GM12878 (cell line): ENCODE data around the gene ABCB4. TPM values are rescaled to one million over a fixed set of nuclear protein-coding genes. Genes with fewer than 3 reads are reported as not detected.

Experiments used
- ATAC-seq: fragments of 200-7000 bp; cut with Tn5 transposase; 3 replicates; pipeline ENCODE4 v1.9.1; 2020; ENCODE audit warnings: mild to moderate bottlenecking, moderate library complexity
- BruUV-seq: library from RNA; stranded (reverse); fragments of 400-500 nt; replicated peaks from 2 replicates; lab custom pipeline; 2021; lab: Mats Ljungman, UMichigan
- CTCF ChIA-PET: fragments of 300-600 bp; sonication (Branson Sonifier 250); formaldehyde crosslinking; extraction: SDS; loops from one replicate; lab custom pipeline; 2021; ENCODE audit warnings: inconsistent platforms; lab: Yijun Ruan, JAX
- POLR2A ChIA-PET: fragments of 350-600 bp; formaldehyde crosslinking; extraction: SDS; loops from one replicate; lab custom pipeline; 2021; ENCODE audit warnings: inconsistent platforms; lab: Charles Lee
- RAD21 ChIA-PET: fragments of 300-600 bp; sonication (Branson Sonifier 250); formaldehyde crosslinking; loops from one replicate; lab custom pipeline; 2023; ENCODE audit warnings: antibody characterized with exemption; ENCODE audit not compliant: unreplicated experiment; lab: Charles Lee
- SMC1A ChIA-PET: fragments of 300-600 bp; sonication (Branson Sonifier 250); formaldehyde crosslinking; loops from one replicate; lab custom pipeline; 2023; ENCODE audit not compliant: unreplicated experiment, uncharacterized antibody; lab: Charles Lee
- DNase-seq: peaks from one replicate; pipeline ENCODE4 v3.0.0-alpha.2; 2011; ENCODE audit warnings: low read depth, low spot score
- FAIRE-seq: peaks from 3 replicates; lab custom pipeline; 2011; peaks lifted over from hg19 to GRCh38; lab: Jason Lieb, UNC
- H2AFZ ChIP-seq: 2 replicates; pipeline ENCODE4 v1.6.0; 2011; ENCODE audit warnings: low read depth, low read length, control low read depth; ENCODE audit not compliant: control insufficient read depth
- H3K27ac ChIP-seq: 2 replicates; pipeline ENCODE4 v1.5.1; 2011; ENCODE audit warnings: control low read depth; ENCODE audit not compliant: control insufficient read depth, insufficient read depth
- H3K27me3 ChIP-seq, 2 experiments: replicated peaks in 1 of 2; 2 replicates each; pipeline versions ENCODE4 v1.6.0 to v1.6.1; 2011; ENCODE audit warnings: low read length in 1 of 2; ENCODE audit not compliant: control insufficient read depth in 2 of 2, insufficient read depth in 2 of 2
- H3K36me3 ChIP-seq, 2 experiments: 2 replicates each; pipeline ENCODE4 v1.5.1; 2011; ENCODE audit warnings: low read length in 1 of 2; ENCODE audit not compliant: control insufficient read depth in 2 of 2, insufficient read depth in 2 of 2
- H3K4me1 ChIP-seq: 2 replicates; pipeline ENCODE4 v1.6.1; 2011; ENCODE audit warnings: mild to moderate bottlenecking, low read length, moderate library complexity, mixed read lengths; ENCODE audit not compliant: control insufficient read depth, insufficient read depth
- H3K4me2 ChIP-seq: 2 replicates; pipeline ENCODE4 v1.6.0; 2011; ENCODE audit warnings: control low read depth; ENCODE audit not compliant: control insufficient read depth, insufficient read depth
- H3K4me3 ChIP-seq: fragments of 200-600 bp; sonication (generic); 2 replicates; pipeline ENCODE4 v1.5.1; 2016
- H3K79me2 ChIP-seq: 2 replicates; pipeline ENCODE4 v1.6.0; 2011; ENCODE audit warnings: low read length; ENCODE audit not compliant: control insufficient read depth, insufficient read depth
- H3K9ac ChIP-seq: 2 replicates; pipeline ENCODE4 v1.8.0; 2011; ENCODE audit warnings: low read length, control low read depth, mixed read lengths; ENCODE audit not compliant: control insufficient read depth, insufficient read depth
- H3K9me3 ChIP-seq: replicated peaks from 3 replicates; pipeline ENCODE4 v1.5.1; 2011; ENCODE audit warnings: mild to moderate bottlenecking, low read length; ENCODE audit not compliant: control insufficient read depth, insufficient read depth
- H4K20me1 ChIP-seq: 2 replicates; pipeline ENCODE4 v1.6.0; 2011; ENCODE audit not compliant: control insufficient read depth, insufficient read depth
- CEBPZ ChIP-seq: fragments of 150-350 bp; IDR thresholded peaks from 2 replicates; pipeline ENCODE4 v1.6.1; 2016; ENCODE audit warnings: low read depth, low read length
- CREB1 ChIP-seq: IDR thresholded peaks from 2 replicates; pipeline ENCODE4 v1.6.1; 2012; ENCODE audit warnings: low read depth, mild to moderate bottlenecking, inconsistent platforms
- EP300 ChIP-seq, 2 experiments: fragments of 150-350 bp in 1 of 2; IDR thresholded peaks; 2 replicates each; pipeline ENCODE4 v1.6.1; 2011 to 2012; ENCODE audit warnings: low read depth in 2 of 2, low read length in 2 of 2, borderline replicate concordance in 1 of 2, improper control_type of control experiment in 1 of 2, inconsistent platforms in 1 of 2; ENCODE audit not compliant: control insufficient read depth in 1 of 2
- FOXK2 ChIP-seq: fragments of 450-650 bp; IDR thresholded peaks from 2 replicates; pipeline ENCODE4 v1.6.1; 2017; ENCODE audit warnings: mild to moderate bottlenecking, moderate library complexity
- GABPA ChIP-seq: IDR thresholded peaks from 2 replicates; pipeline ENCODE4 v1.6.1; 2014; ENCODE audit warnings: antibody characterized with exemption, low read depth, mild to moderate bottlenecking, inconsistent platforms
- HDGF ChIP-seq: fragments of 450-650 bp; IDR thresholded peaks from 2 replicates; pipeline ENCODE4 v1.6.1; 2016; ENCODE audit warnings: antibody characterized with exemption
- LARP7 ChIP-seq: fragments of 450-650 bp; IDR thresholded peaks from 2 replicates; pipeline ENCODE4 v1.6.1; 2017; ENCODE audit warnings: mild to moderate bottlenecking
- NBN ChIP-seq: fragments of 450-650 bp; IDR thresholded peaks from 2 replicates; pipeline ENCODE4 v1.6.1; 2016
- PAX8 ChIP-seq: fragments of 450-650 bp; IDR thresholded peaks from 2 replicates; pipeline ENCODE4 v1.6.1; 2017; ENCODE audit warnings: mild to moderate bottlenecking, moderate library complexity
- PBX3 ChIP-seq: IDR thresholded peaks from 2 replicates; pipeline ENCODE4 v1.6.1; 2011; ENCODE audit warnings: mild to moderate bottlenecking, low read depth, low read length, moderate library complexity; ENCODE audit not compliant: insufficient replicate concordance
- RAD51 ChIP-seq: fragments of 450-650 bp; IDR thresholded peaks from 2 replicates; pipeline ENCODE4 v1.6.1; 2016; ENCODE audit warnings: moderate library complexity, mild to moderate bottlenecking, inconsistent platforms
- RCOR1 ChIP-seq: conservative IDR thresholded peaks from 2 replicates; pipeline ENCODE4 v1.6.1; 2012; ENCODE audit warnings: low read depth, low read length, improper control_type of control experiment
- SMAD5 ChIP-seq: IDR thresholded peaks from 2 replicates; pipeline ENCODE4 v1.6.1; 2016; ENCODE audit warnings: antibody characterized with exemption, low read depth
- TCF12 ChIP-seq: IDR thresholded peaks from 2 replicates; pipeline ENCODE4 v1.6.1; 2011; ENCODE audit warnings: low read depth, mild to moderate bottlenecking, low read length
- WRNIP1 ChIP-seq: IDR thresholded peaks from 2 replicates; pipeline ENCODE4 v1.6.1; 2011; ENCODE audit warnings: low read depth, low read length, improper control_type of control experiment, borderline replicate concordance
- ZBTB11 ChIP-seq: fragments of 450-650 bp; formaldehyde crosslinking; IDR thresholded peaks from 2 replicates; pipeline ENCODE4 v1.5.0; 2022; ENCODE audit warnings: mild to moderate bottlenecking, missing genetic modification characterization
- ZNF24 ChIP-seq: fragments of 450-650 bp; IDR thresholded peaks from 2 replicates; pipeline ENCODE4 v1.6.1; 2017; ENCODE audit warnings: antibody characterized with exemption, mild to moderate bottlenecking
- ZNF622 ChIP-seq: fragments of 450-650 bp; IDR thresholded peaks from 2 replicates; pipeline ENCODE4 v1.6.1; 2017; ENCODE audit warnings: mild to moderate bottlenecking, inconsistent platforms
- WGBS: methylation state at CpG from one replicate; pipeline ENCODE4 v1.1.6; 2016; ENCODE audit warnings: low lambda C conversion rate; ENCODE audit not compliant: insufficient replicate concordance, insufficient coverage; ENCODE audit errors: missing lambda C conversion rate; 5-methylcytosine and 5-hydroxymethylcytosine counted together
- in situ Hi-C: fragments of 300-500 bp; cut with MboI; formaldehyde crosslinking; loops from 9 replicates; pipeline ENCODE4 v1.14.3; 2018; ENCODE audit warnings: mixed read lengths
- intact Hi-C: fragments of 100-400 bp; cut with micrococcal nuclease; formaldehyde crosslinking; loops from one replicate; pipeline ENCODE4 v1.14.2; 2022; ENCODE audit not compliant: unreplicated experiment
- polyA plus RNA-seq, 11 experiments: library from polyadenylated mRNA; depleted of rRNA in 4 of 11; unstranded in 6 of 11; stranded (reverse) in 5 of 11; fragments of >200 nt; fragmentation: Nextera tagmentation in 4 of 11; fragmentation: Illumina TruSeq in 1 of 11; extraction: Ambion mirVana in 4 of 11; extraction: Trizol in 1 of 11; gene quantifications; 1 replicate in 1 of 11; 2 replicates in 10 of 11; pipeline versions ENCODE4 v1.2.1 to v1.2.3, GENCODE V29; 2011 to 2016; ENCODE audit warnings: inconsistent platforms in 2 of 11, missing spikeins in 2 of 11, low read depth in 1 of 11
- total RNA-seq, 4 experiments: library from RNA; depleted of rRNA in 3 of 4; stranded (reverse); fragments of >200 nt in 3 of 4; fragmentation: Illumina TruSeq in 1 of 4; extraction: Trizol in 1 of 4; gene quantifications; 2 replicates each; pipeline versions ENCODE4 v1.2.1 to v1.2.3, GENCODE V29; 2013 to 2021

ABCB4 gene
- total and polyA plus RNA-seq, 10 of the 15 experiments (the other 5 are each of a cell fraction or from before 2014, with no cell fraction given): 1.9 to 8.3 (median 4.4) TPM

- no peak overlapping the region for H3K4me2 ChIP-seq
- in situ Hi-C loops: loop anchor here (25.0 kb wide), 1 partner anchor 477 kb away; no protein-coding TSS in a partner anchor
- DNase-seq (no peak), ATAC-seq (no peak), FAIRE-seq (no peak)
- H3K36me3 ChIP-seq: no peaks in the 10 kb centered on the region
- intact Hi-C loops: loop anchor here (5.0 kb wide), 2 partner anchors 262 to 487 kb away; partner anchors contain the start of gene DMTF1
- 46% methylated on average over 2 of the region's 2 CpGs for WGBS
- RAD21 ChIA-PET: interaction anchor here (0.9 to 7.2 kb wide), 10 partner anchors 8 to 266 kb away, joined by 3 to 109 read pairs (median 4); no protein-coding TSS in a partner anchor
- TF ChIP-seq LARP7: no peak
- TF ChIP-seq EP300 (IDR thresholded peaks at IDR 0.05; ENCODE audit: borderline replicate concordance in 1 of 2, control insufficient read depth in 1 of 2, low read depth in 2 of 2, low read length in 2 of 2): no peak
- TF ChIP-seq HDGF: no peak
- no peak for TF ChIP-seq PAX8
- TF ChIP-seq NBN: no peak
- TF ChIP-seq CREB1: no peak
- no peak for TF ChIP-seq SMAD5
- TF ChIP-seq ZNF24: no peak
- no peak for TF ChIP-seq RAD51
- no peak for TF ChIP-seq ZNF622
- TF ChIP-seq TCF12: no peak
- no peak for TF ChIP-seq GABPA
- TF ChIP-seq WRNIP1: no peak
- TF ChIP-seq PBX3: no peak
- TF ChIP-seq CEBPZ: no peak
- TF ChIP-seq FOXK2: no peak
- TF ChIP-seq ZBTB11 (CRISPR knock-in tag): no peak
- TF ChIP-seq RCOR1: no peak
- CTCF ChIA-PET: interaction anchor here (0.7 to 11.2 kb wide), 18 partner anchors 8 to 488 kb away, joined by 3 to 296 read pairs (median 4); no protein-coding TSS in a partner anchor
- H4K20me1 ChIP-seq: no peaks in the 10 kb centered on the region
- no peak overlapping the region for H3K27ac ChIP-seq
- POLR2A ChIA-PET: interaction anchor here (0.6 kb wide), 1 partner anchor 36 kb away, joined by 5 read pairs; no protein-coding TSS in a partner anchor
- no peak overlapping the region for H2AFZ ChIP-seq
- SMC1A ChIA-PET: interaction anchor here (0.6 to 11.1 kb wide), 19 partner anchors 9 to 738 kb away, joined by 3 to 260 read pairs (median 5); partner anchors contain the start of gene ABCB1
- H3K9ac ChIP-seq: no peak overlapping the region
- H3K4me1 ChIP-seq: no peaks in the 10 kb centered on the region
- H3K27me3 ChIP-seq: no peaks in the 10 kb centered on the region
- BruUV-seq: no TSS peak
- H3K9me3 ChIP-seq: no peaks in the 10 kb centered on the region
- no peak overlapping the region for H3K4me3 ChIP-seq
- no peaks in the 10 kb centered on the region for H3K79me2 ChIP-seq
Observed at GRCh38 chr7:87414794-87415188, 60.7 kb downstream of the ABCB4 start.
